OCI-LY1 (cell line): ENCODE data around the gene SOCS7.
A peak's percentile ranks its signal among the peaks of the same experiment; 100 is the strongest.

Source experiments
- H2AFZ ChIP-seq: fragments of 200-600 bp; sonication (generic), shearing (Covaris generic); 2 replicates; pipeline ENCODE4 v1.6.0; 2014; ENCODE audit warnings: antibody characterized with exemption, mild to moderate bottlenecking, low read length
- H3F3A ChIP-seq: fragments of 200-600 bp; sonication (generic), shearing (Covaris generic); 2 replicates; pipeline ENCODE4 v1.6.0; 2014; ENCODE audit warnings: mild to moderate bottlenecking, antibody characterized with exemption, low read length, moderate library complexity; ENCODE audit not compliant: insufficient read depth
- H3K27ac ChIP-seq: fragments of 200-600 bp; sonication (generic); 2 replicates; pipeline ENCODE4 v1.5.1; 2014; ENCODE audit warnings: low read length, mixed run types, mild to moderate bottlenecking, low read depth; ENCODE audit not compliant: poor library complexity, severe bottlenecking
- H3K27me3 ChIP-seq: fragments of 200-600 bp; sonication (generic); 2 replicates; pipeline ENCODE4 v1.6.0; 2014; ENCODE audit warnings: antibody characterized with exemption, mild to moderate bottlenecking, low read length, moderate library complexity; ENCODE audit not compliant: insufficient read depth
- H3K36me3 ChIP-seq: fragments of 200-600 bp; sonication (generic); 2 replicates; pipeline ENCODE4 v1.6.1; 2014; ENCODE audit warnings: mild to moderate bottlenecking, antibody characterized with exemption, low read length, moderate library complexity, mixed read lengths; ENCODE audit not compliant: insufficient read depth
- H3K4me1 ChIP-seq: fragments of 200-600 bp; sonication (generic); 2 replicates; pipeline ENCODE4 v1.5.1; 2014; ENCODE audit warnings: mild to moderate bottlenecking, low read length, moderate library complexity; ENCODE audit not compliant: insufficient read depth, severe bottlenecking
- H3K4me2 ChIP-seq: fragments of 200-600 bp; sonication (generic), shearing (Covaris generic); 2 replicates; pipeline ENCODE4 v1.6.1; 2014; ENCODE audit warnings: low read length
- H3K4me3 ChIP-seq: fragments of 200-600 bp; sonication (generic); 2 replicates; pipeline ENCODE4 v1.5.1; 2014; ENCODE audit warnings: low read length, low read depth, mild to moderate bottlenecking, mixed read lengths; ENCODE audit not compliant: poor library complexity, severe bottlenecking
- H3K79me2 ChIP-seq: fragments of 200-600 bp; shearing (Covaris generic); 2 replicates; pipeline ENCODE4 v1.6.1; 2016; ENCODE audit warnings: mixed run types, low read length, mixed read lengths; ENCODE audit not compliant: insufficient read depth
- H3K9ac ChIP-seq: fragments of 200-600 bp; sonication (generic), shearing (Covaris generic); 2 replicates; pipeline ENCODE4 v1.6.1; 2014; ENCODE audit warnings: mild to moderate bottlenecking, low read length, mixed read lengths
- H3K9me2 ChIP-seq: fragments of 200-600 bp; sonication (generic), shearing (Covaris generic); 2 replicates; pipeline ENCODE4 v1.6.1; 2014; ENCODE audit warnings: low read depth, mild to moderate bottlenecking, low read length, mixed read lengths
- H3K9me3 ChIP-seq: fragments of 200-600 bp; shearing (Covaris generic); 2 replicates; pipeline ENCODE4 v1.6.1; 2014; ENCODE audit warnings: low read length, mixed read lengths
- H4K20me1 ChIP-seq: fragments of 200-600 bp; sonication (generic), shearing (Covaris generic); 2 replicates; pipeline ENCODE4 v1.6.0; 2016; ENCODE audit warnings: mild to moderate bottlenecking, low read length; ENCODE audit not compliant: insufficient read depth
- EZH2 ChIP-seq: fragments of 200-600 bp; sonication (generic), shearing (Covaris generic); IDR thresholded peaks from 2 replicates; pipeline ENCODE4 v1.8.0; 2017; ENCODE audit warnings: borderline replicate concordance, mixed run types, mild to moderate bottlenecking, antibody characterized with exemption, low read length, moderate library complexity, mixed read lengths
- TF ChIP-seq, protein P1 (sequence below): fragments of 200-600 bp; sonication (generic), shearing (Covaris generic); IDR thresholded peaks from 2 replicates; pipeline ENCODE4 v1.5.1; 2017; ENCODE audit warnings: mild to moderate bottlenecking, antibody characterized with exemption, low read length, moderate library complexity, mixed read lengths

SOCS7 gene

DNA sequence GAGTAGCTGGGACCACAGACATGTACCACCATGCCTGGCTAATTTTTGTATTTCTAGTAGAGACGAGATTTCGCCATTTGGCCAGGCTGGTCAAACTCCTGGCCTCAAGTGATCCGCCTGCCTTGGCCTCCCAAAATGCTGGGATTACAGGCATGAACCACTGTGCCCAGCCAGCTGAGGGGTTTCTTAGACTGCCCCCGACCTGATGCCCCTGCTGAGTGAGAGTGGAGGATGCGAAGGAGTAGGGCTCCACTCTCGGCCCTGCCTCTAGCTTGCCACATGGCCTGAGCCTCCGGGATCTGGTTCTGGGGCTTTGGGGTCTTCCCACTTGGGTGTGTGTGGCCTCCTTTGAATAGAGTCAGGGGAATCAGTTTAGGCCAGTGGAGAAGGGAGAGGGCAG, 18.9 kb upstream of the SOCS7 start:
- Histone ChIP-seq H3K79me2 (no peaks in the 10 kb centered on the region), H4K20me1 (no peaks in the 10 kb centered on the region), H3K36me3 (no peaks in the 10 kb centered on the region), H3K27me3 (no peaks in the 10 kb centered on the region), H3K9ac (no peak overlapping the region), H3F3A (no peaks in the 10 kb centered on the region), H3K9me3 (no peaks in the 10 kb centered on the region), H3K4me2 (no peak overlapping the region), H3K4me1 (no peaks in the 10 kb centered on the region), H3K9me2 (no peaks in the 10 kb centered on the region), H2AFZ (no peak overlapping the region), H3K27ac (no peak overlapping the region), H3K4me3 (no peak overlapping the region)
- no peak for TF ChIP-seq EZH2
- TF ChIP-seq, protein P1, sequence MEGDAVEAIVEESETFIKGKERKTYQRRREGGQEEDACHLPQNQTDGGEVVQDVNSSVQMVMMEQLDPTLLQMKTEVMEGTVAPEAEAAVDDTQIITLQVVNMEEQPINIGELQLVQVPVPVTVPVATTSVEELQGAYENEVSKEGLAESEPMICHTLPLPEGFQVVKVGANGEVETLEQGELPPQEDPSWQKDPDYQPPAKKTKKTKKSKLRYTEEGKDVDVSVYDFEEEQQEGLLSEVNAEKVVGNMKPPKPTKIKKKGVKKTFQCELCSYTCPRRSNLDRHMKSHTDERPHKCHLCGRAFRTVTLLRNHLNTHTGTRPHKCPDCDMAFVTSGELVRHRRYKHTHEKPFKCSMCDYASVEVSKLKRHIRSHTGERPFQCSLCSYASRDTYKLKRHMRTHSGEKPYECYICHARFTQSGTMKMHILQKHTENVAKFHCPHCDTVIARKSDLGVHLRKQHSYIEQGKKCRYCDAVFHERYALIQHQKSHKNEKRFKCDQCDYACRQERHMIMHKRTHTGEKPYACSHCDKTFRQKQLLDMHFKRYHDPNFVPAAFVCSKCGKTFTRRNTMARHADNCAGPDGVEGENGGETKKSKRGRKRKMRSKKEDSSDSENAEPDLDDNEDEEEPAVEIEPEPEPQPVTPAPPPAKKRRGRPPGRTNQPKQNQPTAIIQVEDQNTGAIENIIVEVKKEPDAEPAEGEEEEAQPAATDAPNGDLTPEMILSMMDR = no peak

DNA sequence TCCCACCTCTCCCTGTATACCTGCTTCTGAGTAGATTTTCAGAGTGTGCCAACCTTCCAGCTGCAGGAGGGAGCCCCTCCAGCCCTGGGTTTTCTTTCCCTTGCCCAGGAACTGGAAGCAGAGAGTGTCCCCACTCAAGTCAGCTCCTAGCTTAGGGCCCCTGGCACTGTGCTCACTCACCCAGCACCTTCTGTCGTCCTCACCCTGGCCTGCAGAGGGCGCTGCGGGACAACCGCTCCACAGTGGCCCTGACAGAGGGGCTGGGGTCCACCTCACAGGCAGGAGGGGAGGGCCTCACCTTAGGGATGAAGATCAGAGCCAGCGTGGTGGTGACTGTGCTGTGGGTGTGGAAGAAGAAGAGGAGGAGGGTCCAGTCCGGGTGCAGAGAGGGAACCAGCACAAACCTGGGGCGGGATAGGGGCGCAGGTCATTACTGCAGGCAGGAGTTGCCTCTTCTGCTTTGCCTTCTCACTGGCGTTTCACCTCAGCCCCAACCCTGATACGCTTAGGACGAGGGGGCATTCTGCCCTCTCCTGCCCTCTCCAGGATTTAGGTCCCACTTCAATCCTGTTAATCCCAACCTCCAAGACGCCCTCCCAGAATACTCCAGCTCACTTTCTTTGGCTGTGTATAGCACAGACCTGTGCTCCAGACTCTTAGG, 17.9 kb upstream of the SOCS7 start:
- H3K27ac ChIP-seq = no peak overlapping the region
- no peak overlapping the region for H2AFZ ChIP-seq
- TF ChIP-seq, protein P1 = peak; percentile 87
- no peak for TF ChIP-seq EZH2
- H3K4me1 ChIP-seq = no peaks in the 10 kb centered on the region
- no peaks in the 10 kb centered on the region for H3F3A ChIP-seq
- no peaks in the 10 kb centered on the region for H3K9me3 ChIP-seq
- no peaks in the 10 kb centered on the region for H3K79me2 ChIP-seq
- no peaks in the 10 kb centered on the region for H4K20me1 ChIP-seq
- no peak overlapping the region for H3K4me3 ChIP-seq
- no peaks in the 10 kb centered on the region for H3K27me3 ChIP-seq
- no peaks in the 10 kb centered on the region for H3K36me3 ChIP-seq
- no peaks in the 10 kb centered on the region for H3K9me2 ChIP-seq
- H3K9ac ChIP-seq = no peak overlapping the region
- H3K4me2 ChIP-seq = no peak overlapping the region

DNA sequence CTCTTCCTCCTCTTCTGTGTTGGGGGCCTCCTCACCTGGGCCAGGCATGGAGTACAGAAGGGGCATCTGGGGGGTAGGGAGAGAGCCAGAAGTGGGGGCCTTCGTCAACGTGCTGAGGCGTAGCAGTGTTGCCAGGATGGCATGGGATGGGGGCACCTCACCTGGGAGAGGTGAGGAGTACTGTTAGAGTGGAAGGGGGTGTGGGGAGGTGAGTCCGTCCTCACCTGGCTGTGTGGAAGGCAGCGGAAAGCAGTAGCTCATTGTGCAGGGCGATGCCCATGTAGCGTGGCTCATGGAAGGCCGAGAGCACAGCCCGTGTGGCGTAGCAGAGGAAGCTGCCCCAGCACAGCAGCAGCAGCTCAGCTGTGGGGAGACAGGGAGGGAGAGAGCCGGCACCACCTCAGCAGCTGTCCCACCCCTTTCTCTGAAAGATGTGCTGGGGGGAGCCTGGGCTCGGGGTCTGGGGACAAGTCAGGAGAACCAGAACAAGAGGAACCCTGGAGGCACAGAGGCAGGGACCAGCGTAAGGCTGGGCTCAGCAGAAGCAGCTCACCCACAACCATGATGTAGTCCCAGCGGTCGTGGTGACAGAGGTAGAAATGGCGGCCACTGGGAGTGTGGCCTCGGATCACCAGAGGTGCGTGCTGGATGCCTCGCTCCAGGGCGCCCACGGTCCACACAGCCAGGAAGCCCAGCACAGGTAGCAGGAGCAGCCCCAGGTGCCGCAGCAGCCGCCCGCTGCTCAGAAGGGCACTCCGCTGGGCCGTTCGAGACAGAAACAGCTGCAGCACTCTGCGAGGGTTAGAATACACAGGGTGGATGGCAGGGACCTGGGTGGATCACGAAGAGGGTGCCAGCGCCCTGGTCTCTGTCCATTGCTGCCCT, 16.9 kb upstream of the SOCS7 start:
- Histone ChIP-seq H3K4me1 (no peaks in the 10 kb centered on the region), H3F3A (no peaks in the 10 kb centered on the region), H3K27me3 (no peaks in the 10 kb centered on the region), H3K79me2 (no peaks in the 10 kb centered on the region), H3K27ac (no peak overlapping the region), H3K4me3 (no peak overlapping the region), H3K9ac (no peak overlapping the region), H4K20me1 (no peaks in the 10 kb centered on the region), H2AFZ (no peak overlapping the region), H3K36me3 (no peaks in the 10 kb centered on the region), H3K4me2 (no peak overlapping the region), H3K9me3 (no peaks in the 10 kb centered on the region), H3K9me2 (no peaks in the 10 kb centered on the region)
- TF ChIP-seq, protein P1 = no peak
- no peak for TF ChIP-seq EZH2
